Airway epithelial cell (primary cell): ENCODE data around the gene ELAVL3. TPM values are rescaled to one million over a fixed set of nuclear protein-coding genes. Genes with fewer than 3 reads are reported as not detected.

Source experiments
- total RNA-seq: library from RNA; depleted of rRNA; stranded (reverse); fragments of >200 nt; gene quantifications from 2 replicates; pipeline ENCODE4 v1.2.3, GENCODE V29; 2015

ELAVL3 gene
- not detected in 2 replicates for total RNA-seq

GRCh38 chr19:11480715-11481533 lies at the start of gene ELAVL3:
TSS of gene ELAVL3 (minus strand) at chr19:11481046. CDS start at chr19:11480608, 438 bp downstream.

DNA sequence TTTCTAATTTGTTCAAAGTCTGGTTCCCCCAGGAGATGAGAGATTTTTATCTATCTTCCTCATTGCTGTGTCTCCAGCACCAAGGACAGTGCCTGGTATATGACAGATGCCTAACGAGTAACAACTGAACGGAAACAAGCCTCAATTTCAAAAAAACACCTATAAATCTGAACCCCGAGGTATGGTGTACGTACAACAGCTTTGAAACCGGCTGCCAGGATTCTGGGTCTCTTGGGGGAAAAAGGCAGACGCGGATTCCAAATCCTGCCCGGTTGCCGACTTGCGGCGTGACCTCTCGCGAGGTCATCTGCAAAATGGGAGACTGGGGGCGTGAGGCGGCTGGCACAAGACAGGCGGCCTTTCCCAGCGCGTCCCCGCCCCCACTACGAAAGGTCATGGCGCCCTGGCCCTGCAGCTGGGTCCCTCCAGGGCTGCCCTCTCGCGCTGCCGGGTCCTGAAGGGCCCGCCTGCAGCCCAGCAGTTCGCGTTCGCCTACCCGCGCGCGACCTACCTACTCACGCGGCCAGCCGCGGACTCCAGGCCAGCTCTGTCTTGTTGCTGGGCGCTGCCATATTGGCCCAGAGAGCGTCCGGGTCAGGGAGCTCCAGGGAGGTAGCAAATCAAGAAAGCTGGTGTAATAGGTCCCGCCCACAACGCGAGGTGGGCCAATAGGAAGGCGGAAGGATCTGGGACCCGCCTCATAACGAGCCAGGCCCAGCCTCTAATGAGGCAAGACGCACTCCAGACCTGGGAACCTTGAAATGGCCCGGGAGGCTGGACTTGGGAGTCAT lies 47.9 kb upstream of the ELAVL3 start, which contains the start of gene ECSIT:
Gene ECSIT, minus strand, starts transcription at position 584 of the 791 bp plus-strand sequence. CDS start 9,964 bp downstream, outside the sequence.

GRCh38 chr19:11505504-11506100 lies 24.8 kb upstream of the ELAVL3 start, which contains the start of gene ZNF653:
TSS of gene ZNF653 (minus strand) at chr19:11505839. CDS start at chr19:11505786, 53 bp downstream.

GRCh38 chr19:11435057-11435832 lies 45.6 kb downstream of the ELAVL3 start, which contains the start of the genes ODAD3 and PRKCSH:
TSS of gene ODAD3 (minus strand) at chr19:11435121. CDS start at chr19:11435016, 105 bp downstream.
TSS of gene PRKCSH (plus strand) at chr19:11435635. CDS start at chr19:11436118, 483 bp downstream.

DNA sequence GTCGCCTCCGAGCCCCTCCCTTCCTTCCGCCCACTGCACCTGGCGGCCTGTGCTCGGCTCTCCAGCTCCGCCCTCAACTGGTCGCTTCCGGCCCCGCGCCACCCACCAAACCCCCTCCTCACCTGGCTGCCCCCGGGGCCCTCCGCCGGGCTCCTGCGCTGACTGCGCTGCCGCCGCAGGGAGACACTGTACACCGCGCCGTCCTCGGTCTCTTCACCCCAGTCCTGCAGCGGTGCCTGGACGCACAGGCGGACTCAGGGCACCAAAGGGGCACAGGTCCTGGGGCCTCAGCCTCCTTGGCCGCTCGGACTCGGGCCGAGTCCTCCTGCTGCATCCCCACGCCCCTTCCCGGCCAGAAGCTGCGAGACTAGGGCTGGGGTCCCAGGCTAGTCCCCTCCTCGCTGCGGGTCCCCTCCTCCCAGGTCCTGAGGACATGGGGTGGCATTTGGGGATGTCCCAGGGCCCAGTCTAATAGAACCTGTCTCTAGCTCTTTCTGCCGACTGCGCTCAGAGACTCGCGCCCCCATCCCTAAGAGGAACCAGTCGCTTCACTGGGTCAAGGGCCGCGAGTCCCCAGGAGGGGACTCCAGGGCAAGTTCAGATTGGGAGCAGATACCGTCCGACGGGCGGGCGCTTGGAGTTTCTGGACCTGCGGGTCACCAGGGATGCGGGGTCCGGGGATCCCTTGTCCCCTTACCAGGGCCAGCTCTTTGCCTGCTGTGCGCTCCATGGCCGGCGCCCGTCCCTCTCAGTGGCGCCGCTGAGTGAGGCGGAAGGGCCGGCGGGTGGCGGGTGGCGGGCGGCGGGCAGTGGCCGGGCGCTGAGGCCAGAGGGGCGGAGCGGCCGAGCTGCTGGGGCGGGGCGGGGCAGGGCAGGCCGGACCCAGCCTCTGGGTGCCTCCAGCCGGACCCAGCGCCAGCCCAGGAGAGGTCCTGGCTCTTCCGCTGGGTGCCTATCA lies 62.0 kb downstream of the ELAVL3 start, which contains the start of gene RGL3:
Gene RGL3, minus strand, starts transcription at position 766 of the 958 bp plus-strand sequence. Its CDS starts 36 bp downstream, at position 730.

Other genes with a start within 250 kb of the ELAVL3 start
- not detected in 2 replicates for gene ANGPTL8, start 241.4 kb downstream of the ELAVL3 start, total RNA-seq
- 33.5 and 39.3 TPM in 2 replicates for gene DOCK6, start 218.5 kb downstream of the ELAVL3 start, total RNA-seq
- gene TSPAN16, start 184.9 kb downstream of the ELAVL3 start, total RNA-seq = not detected in 2 replicates
- 58.9 and 77.6 TPM in 2 replicates for gene RAB3D, start 141.4 kb downstream of the ELAVL3 start, total RNA-seq
- 161 and 202 TPM in 2 replicates for gene TMEM205, start 134.8 kb downstream of the ELAVL3 start, total RNA-seq
- 7.8 and 8.7 TPM in 2 replicates for gene CCDC159, start 134.5 kb downstream of the ELAVL3 start, total RNA-seq
- 13.6 TPM in 2 replicates for gene PLPPR2, start 125.6 kb downstream of the ELAVL3 start, total RNA-seq
- 2.5 and 4.3 TPM in 2 replicates for gene SWSAP1, start 106.4 kb downstream of the ELAVL3 start, total RNA-seq
- gene EPOR, start 96.7 kb downstream of the ELAVL3 start, total RNA-seq = 0.79 and 1.4 TPM in 2 replicates
- gene RGL3, start 61.7 kb downstream of the ELAVL3 start, total RNA-seq = not detected in 2 replicates
- gene ODAD3, start 45.9 kb downstream of the ELAVL3 start, total RNA-seq = 0.14 TPM in 1 of 2 replicates, not detected in the other
- gene PRKCSH, start 45.4 kb downstream of the ELAVL3 start, total RNA-seq = 140 and 183 TPM in 2 replicates
- 3.9 and 6.2 TPM in 2 replicates for gene ZNF653, start 24.8 kb upstream of the ELAVL3 start, total RNA-seq
- 41.3 and 44.0 TPM in 2 replicates for gene ECSIT, start 48.1 kb upstream of the ELAVL3 start, total RNA-seq
- gene CNN1, start 57.8 kb upstream of the ELAVL3 start, total RNA-seq = 0.19 and 0.21 TPM in 2 replicates
- gene ELOF1, start 78.2 kb upstream of the ELAVL3 start, total RNA-seq = 57.1 and 59.6 TPM in 2 replicates
- gene ACP5, start 96.6 kb upstream of the ELAVL3 start, total RNA-seq = 12.5 and 13.6 TPM in 2 replicates
- 7.1 and 9.6 TPM in 2 replicates for gene ZNF627, start 116.4 kb upstream of the ELAVL3 start, total RNA-seq